OCI-LY3 (cell line): ENCODE measurements around the gene NOA1.

Experiments
- H2AFZ ChIP-seq: fragments of 200-600, 300-600 bp; shearing (Covaris generic); 2 replicates; pipeline ENCODE4 v1.6.0; 2014; ENCODE audit warnings: antibody characterized with exemption, low read depth, low read length
- H3K27ac ChIP-seq: fragments of 200-600, 300-600 bp; sonication (generic); 2 replicates; pipeline ENCODE4 v1.5.1; 2014; ENCODE audit warnings: mild to moderate bottlenecking, low read length, moderate library complexity, mixed read lengths
- H3K27me3 ChIP-seq: fragments of 200-600, 300-600 bp; sonication (generic); 2 replicates; pipeline ENCODE4 v1.6.1; 2014; ENCODE audit warnings: low read depth, low read length, mixed read lengths
- H3K36me3 ChIP-seq: fragments of 200-600, 300-600 bp; sonication (generic); replicated peaks from 2 replicates; pipeline ENCODE3; 2014; ENCODE audit warnings: low read depth, low read length, mixed read lengths
- H3K4me1 ChIP-seq: fragments of 300-600, 200-600 bp; sonication (generic); 2 replicates; pipeline ENCODE4 v1.6.1; 2014; ENCODE audit warnings: low read length, mixed read lengths
- H3K4me2 ChIP-seq: fragments of 200-600, 300-600 bp; sonication (generic); 2 replicates; pipeline ENCODE4 v1.6.1; 2014; ENCODE audit warnings: low read length, mixed read lengths
- H3K4me3 ChIP-seq: fragments of 300-600, 200-600 bp; sonication (generic); 2 replicates; pipeline ENCODE4 v1.5.1; 2014; ENCODE audit warnings: antibody characterized with exemption, mild to moderate bottlenecking, low read length, moderate library complexity
- H3K79me2 ChIP-seq: fragments of 300-600, 200-600 bp; shearing (Covaris generic); 2 replicates; pipeline ENCODE4 v1.6.1; 2014; ENCODE audit warnings: mild to moderate bottlenecking, low read length, mixed read lengths
- H3K9ac ChIP-seq: fragments of 300-600, 200-600 bp; shearing (Covaris generic); 2 replicates; pipeline ENCODE4 v1.6.0; 2014; ENCODE audit warnings: mild to moderate bottlenecking, low read length, moderate library complexity
- H3K9me3 ChIP-seq: fragments of 200-600, 300-600 bp; shearing (Covaris generic); 2 replicates; pipeline ENCODE4 v1.6.1; 2014; ENCODE audit warnings: low read length, mixed read lengths; ENCODE audit not compliant: insufficient read depth
- H4K20me1 ChIP-seq: fragments of 200-600, 300-600 bp; sonication (generic); 2 replicates; pipeline ENCODE4 v1.6.1; 2016; ENCODE audit warnings: low read length, mixed read lengths; ENCODE audit not compliant: insufficient read depth
- EZH2phosphoT487 ChIP-seq: fragments of 200-600 bp; shearing (Covaris generic); IDR thresholded peaks from 2 replicates; pipeline ENCODE4 v1.6.1; 2018; ENCODE audit warnings: antibody characterized with exemption, mixed run types, low read depth
- TF ChIP-seq, protein P1 (sequence below): fragments of 200-600, 300-600 bp; sonication (generic); IDR thresholded peaks from 2 replicates; pipeline ENCODE4 v1.5.1; 2014; ENCODE audit warnings: antibody characterized with exemption, low read length, low read depth

Gene NOA1

GRCh38 chr4:56978750-56979303, 1.4 kb upstream of the NOA1 start, which contains the start of gene POLR2B:
Gene POLR2B, plus strand, starts transcription at chr4:56978896. Its CDS starts 90 bp downstream, at chr4:56978986.
- Histone ChIP-seq H3K36me3 (peaks cover 31% of the 10 kb centered on the region), H3K4me2 (peak within 1 kb of the TSS; percentile 68), H3K9ac (peak within 1 kb of the TSS; percentile 88), H2AFZ (peak within 1 kb of the TSS; percentile 33; the same call in 1 of the 2 replicates), H3K9me3 (peaks cover 3% of the 10 kb centered on the region; the same call in 1 of the 2 replicates), H3K27ac (peak within 1 kb of the TSS; percentile 94), H3K4me1 (peaks cover 14% of the 10 kb centered on the region), H3K27me3 (no peaks in the 10 kb centered on the region), H3K79me2 (peaks cover 91% of the 10 kb centered on the region), H4K20me1 (peaks cover 44% of the 10 kb centered on the region), H3K4me3 (peak within 1 kb of the TSS; percentile 97)
- no peak for TF ChIP-seq EZH2phosphoT487
- TF ChIP-seq, protein P1, sequence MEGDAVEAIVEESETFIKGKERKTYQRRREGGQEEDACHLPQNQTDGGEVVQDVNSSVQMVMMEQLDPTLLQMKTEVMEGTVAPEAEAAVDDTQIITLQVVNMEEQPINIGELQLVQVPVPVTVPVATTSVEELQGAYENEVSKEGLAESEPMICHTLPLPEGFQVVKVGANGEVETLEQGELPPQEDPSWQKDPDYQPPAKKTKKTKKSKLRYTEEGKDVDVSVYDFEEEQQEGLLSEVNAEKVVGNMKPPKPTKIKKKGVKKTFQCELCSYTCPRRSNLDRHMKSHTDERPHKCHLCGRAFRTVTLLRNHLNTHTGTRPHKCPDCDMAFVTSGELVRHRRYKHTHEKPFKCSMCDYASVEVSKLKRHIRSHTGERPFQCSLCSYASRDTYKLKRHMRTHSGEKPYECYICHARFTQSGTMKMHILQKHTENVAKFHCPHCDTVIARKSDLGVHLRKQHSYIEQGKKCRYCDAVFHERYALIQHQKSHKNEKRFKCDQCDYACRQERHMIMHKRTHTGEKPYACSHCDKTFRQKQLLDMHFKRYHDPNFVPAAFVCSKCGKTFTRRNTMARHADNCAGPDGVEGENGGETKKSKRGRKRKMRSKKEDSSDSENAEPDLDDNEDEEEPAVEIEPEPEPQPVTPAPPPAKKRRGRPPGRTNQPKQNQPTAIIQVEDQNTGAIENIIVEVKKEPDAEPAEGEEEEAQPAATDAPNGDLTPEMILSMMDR, result no peak

GRCh38 chr4:56976837-56977320, 527 bp downstream of the NOA1 start:
- peak overlapping the region; percentile 71; the same call in 1 of the 2 replicates for H2AFZ ChIP-seq
- H3K4me2 ChIP-seq, result peak overlapping the region; percentile 93
- peak overlapping the region; percentile 94 for H3K27ac ChIP-seq
- H3K9ac ChIP-seq, result peak overlapping the region; percentile 88
- peaks cover 84% of the 10 kb centered on the region for H3K79me2 ChIP-seq
- no peaks in the 10 kb centered on the region for H3K27me3 ChIP-seq
- peaks cover 33% of the 10 kb centered on the region for H4K20me1 ChIP-seq
- TF ChIP-seq, protein P1, result peak; percentile 10
- TF ChIP-seq EZH2phosphoT487, result no peak
- H3K9me3 ChIP-seq, result peaks cover 14% of the 10 kb centered on the region; the same call in 1 of the 2 replicates
- peaks cover 44% of the 10 kb centered on the region for H3K36me3 ChIP-seq
- H3K4me1 ChIP-seq, result peaks cover 14% of the 10 kb centered on the region
- peak overlapping the region; percentile 97 for H3K4me3 ChIP-seq

GRCh38 chr4:56976283-56976836, 1.0 kb downstream of the NOA1 start:
- peaks cover 27% of the 10 kb centered on the region for H4K20me1 ChIP-seq
- peaks cover 79% of the 10 kb centered on the region for H3K79me2 ChIP-seq
- peaks cover 14% of the 10 kb centered on the region; the same call in 1 of the 2 replicates for H3K9me3 ChIP-seq
- TF ChIP-seq, protein P1, result no peak
- TF ChIP-seq EZH2phosphoT487, result no peak
- H3K9ac ChIP-seq, result peak overlapping the region; percentile 88
- H3K27ac ChIP-seq, result no peak overlapping the region
- peak overlapping the region; percentile 97 for H3K4me3 ChIP-seq
- H3K4me1 ChIP-seq, result peaks cover 14% of the 10 kb centered on the region
- peaks cover 42% of the 10 kb centered on the region for H3K36me3 ChIP-seq
- no peaks in the 10 kb centered on the region for H3K27me3 ChIP-seq
- peak overlapping the region; percentile 93 for H3K4me2 ChIP-seq
- H2AFZ ChIP-seq, result no peak overlapping the region

GRCh38 chr4:56973336-56973735, 4.1 kb downstream of the NOA1 start:
- Histone ChIP-seq H3K4me2 (no peak overlapping the region), H3K36me3 (peaks cover 53% of the 10 kb centered on the region), H3K4me3 (no peak overlapping the region), H3K9me3 (peaks cover 14% of the 10 kb centered on the region; the same call in 1 of the 2 replicates), H4K20me1 (peaks cover 11% of the 10 kb centered on the region), H3K79me2 (peaks cover 49% of the 10 kb centered on the region), H3K27ac (no peak overlapping the region), H2AFZ (no peak overlapping the region), H3K4me1 (peaks cover 5% of the 10 kb centered on the region), H3K27me3 (no peaks in the 10 kb centered on the region), H3K9ac (no peak overlapping the region)
- TF ChIP-seq, protein P1, result no peak
- no peak for TF ChIP-seq EZH2phosphoT487
